ENCODE data around the gene CYTH1.

GRCh38 chr17:78682363-78682762 lies 99.7 kb downstream of the CYTH1 start:
- TF ChIP-seq CTCF (IDR thresholded peaks at IDR 0.05) (no peak), POLR2AphosphoS5 (IDR thresholded peaks at IDR 0.05; ENCODE audit: low read depth, low read length) (no peak), REST (IDR thresholded peaks at IDR 0.05; ENCODE audit: insufficient read depth in 1 of 2, low read depth in 2 of 2, low read length in 1 of 2) (no peak), TCF7L2 (IDR thresholded peaks at IDR 0.05; ENCODE audit: low read depth, low read length) (no peak), SIN3A (IDR thresholded peaks at IDR 0.05; ENCODE audit: borderline replicate concordance, insufficient read depth, low read depth, low read length) (no peak)
